Stimulated activated CD8-positive, alpha-beta memory T cell treated with anti-CD3 and anti-CD28 coated beads, Interleukin-15, amount 100 ng/mL, for 1 hour (primary cell): ENCODE results near the gene KIF4A.
"Not testable (repeated sequence)": the region's sequence is repeated elsewhere in the genome, so short reads cannot be mapped to it uniquely, and the experiment has no call there.

Source experiments
- DNase-seq: peaks from one replicate; pipeline ENCODE4 v3.0.0-alpha.2; 2020; ENCODE audit warnings: low read depth

Gene KIF4A

DNA sequence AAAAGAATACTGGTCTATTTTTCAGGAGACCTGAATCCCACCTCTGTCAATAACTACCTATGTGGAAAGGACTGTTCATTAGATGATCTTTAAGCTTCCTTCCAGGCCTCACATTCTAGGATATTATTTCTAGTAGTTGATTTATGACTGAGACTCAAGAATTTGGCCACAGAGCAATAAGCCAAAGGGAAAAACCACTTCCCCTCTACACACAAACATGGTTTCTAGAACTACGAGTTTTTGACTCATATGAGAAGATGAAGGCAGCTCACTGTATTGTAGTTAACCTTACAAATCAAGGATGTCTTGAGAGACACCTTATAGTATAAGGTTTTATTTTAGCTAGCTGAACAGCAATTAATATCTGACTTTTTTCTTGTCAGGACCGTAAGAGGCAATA, 96.3 kb downstream of the KIF4A start:
- no peak for DNase-seq

GRCh38 chrX:70398899-70399298, 109.0 kb downstream of the KIF4A start:
- DNase-seq: no peak

GRCh38 chrX:70400181-70400580, 110.3 kb downstream of the KIF4A start:
- not testable (repeated sequence) for DNase-seq

DNA sequence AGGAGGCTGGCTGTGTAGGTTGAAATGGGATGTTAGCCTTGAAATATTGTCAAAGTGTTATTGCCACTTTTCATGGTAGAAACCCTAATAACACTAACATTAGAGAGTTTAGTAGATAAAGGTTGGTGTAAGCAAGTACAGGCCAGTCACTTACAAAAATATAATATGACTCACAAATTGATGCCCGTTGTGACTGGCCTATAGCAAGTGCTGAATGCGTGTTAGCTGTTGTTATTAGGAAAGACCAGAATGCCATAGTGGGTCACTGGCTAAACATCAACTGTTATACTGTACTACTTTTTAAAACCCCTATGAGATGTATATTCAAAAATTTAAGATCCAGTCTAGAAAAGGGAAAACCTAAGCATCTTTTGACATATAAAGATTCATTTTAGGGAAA, 112.8 kb downstream of the KIF4A start:
- DNase-seq: no peak

- DNase-seq: no peak
These were observed 115.1 kb downstream of the KIF4A start for GRCh38 chrX:70405003-70405402.

- DNase-seq: no peak
These were observed 121.0 kb downstream of the KIF4A start for GRCh38 chrX:70410921-70411320.

GRCh38 chrX:70411475-70411874, 121.6 kb downstream of the KIF4A start:
- no peak for DNase-seq

GRCh38 chrX:70421618-70422017, 131.7 kb downstream of the KIF4A start:
- DNase-seq: no peak

- DNase-seq: no peak
These were observed 133.0 kb downstream of the KIF4A start, which contains the start of gene GDPD2 for GRCh38 chrX:70422851-70423341. Gene GDPD2, plus strand, starts transcription at chrX:70423314. Its CDS starts 1,671 bp downstream, at chrX:70424985.

DNA sequence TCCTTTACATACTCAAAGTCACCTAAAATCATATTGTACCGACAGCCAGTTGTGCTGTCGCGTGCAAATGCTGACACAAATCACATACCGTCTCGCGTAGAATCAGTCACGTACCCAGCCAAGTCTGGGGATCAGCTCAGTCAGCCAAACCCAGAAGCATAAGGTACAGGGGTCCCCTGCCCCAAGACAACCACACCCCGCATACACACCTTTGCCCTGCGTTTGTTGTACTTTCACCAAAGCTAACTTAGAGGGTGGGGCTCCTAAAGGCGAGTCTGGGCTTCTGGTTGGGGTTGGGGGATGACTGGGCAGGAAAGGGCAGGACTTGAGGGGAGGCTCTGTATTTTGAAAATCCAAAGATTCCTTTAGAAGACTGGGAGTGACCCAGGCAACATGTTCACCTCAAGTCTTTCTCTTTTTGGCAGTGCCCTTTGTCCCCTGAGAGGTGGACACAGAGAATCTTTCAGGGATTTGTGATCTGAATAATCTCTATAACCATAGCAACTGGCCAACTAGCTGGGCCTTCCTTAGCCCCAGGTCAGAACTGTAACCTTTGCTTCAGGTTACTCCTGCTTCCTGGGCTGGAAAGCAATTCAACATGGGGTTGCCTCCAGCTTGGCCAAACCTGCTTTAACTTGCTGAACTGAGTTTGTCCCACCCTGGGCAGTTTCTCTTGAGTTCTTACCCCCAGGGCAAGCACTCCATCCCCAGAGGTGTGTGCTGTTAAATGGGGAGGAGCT, 134.2 kb downstream of the KIF4A start:
- DNase-seq: no peak

DNA sequence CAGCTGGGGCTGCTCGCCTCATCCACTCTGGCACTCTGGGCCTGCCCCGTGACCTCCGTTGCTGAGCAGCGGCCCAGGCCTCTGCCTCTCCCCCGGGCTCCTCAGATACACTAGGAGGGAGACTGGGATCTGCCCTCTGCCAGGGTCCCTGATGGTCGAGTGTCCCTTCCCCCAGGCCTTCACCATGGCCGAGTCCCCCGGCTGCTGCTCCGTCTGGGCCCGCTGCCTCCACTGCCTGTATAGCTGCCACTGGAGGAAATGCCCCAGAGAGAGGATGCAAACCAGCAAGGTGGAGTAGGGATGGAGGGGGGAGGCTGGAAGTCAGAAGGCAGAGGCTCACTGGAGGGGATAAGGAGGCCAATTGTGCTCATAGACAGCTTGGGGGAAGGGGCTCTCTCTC, 134.9 kb downstream of the KIF4A start:
- no peak for DNase-seq

GRCh38 chrX:70426286-70427278, 136.7 kb downstream of the KIF4A start:
- no peak for DNase-seq

GRCh38 chrX:70427365-70427764, 137.5 kb downstream of the KIF4A start:
- DNase-seq: no peak

GRCh38 chrX:70429759-70430158, 139.9 kb downstream of the KIF4A start:
- DNase-seq: no peak

DNA sequence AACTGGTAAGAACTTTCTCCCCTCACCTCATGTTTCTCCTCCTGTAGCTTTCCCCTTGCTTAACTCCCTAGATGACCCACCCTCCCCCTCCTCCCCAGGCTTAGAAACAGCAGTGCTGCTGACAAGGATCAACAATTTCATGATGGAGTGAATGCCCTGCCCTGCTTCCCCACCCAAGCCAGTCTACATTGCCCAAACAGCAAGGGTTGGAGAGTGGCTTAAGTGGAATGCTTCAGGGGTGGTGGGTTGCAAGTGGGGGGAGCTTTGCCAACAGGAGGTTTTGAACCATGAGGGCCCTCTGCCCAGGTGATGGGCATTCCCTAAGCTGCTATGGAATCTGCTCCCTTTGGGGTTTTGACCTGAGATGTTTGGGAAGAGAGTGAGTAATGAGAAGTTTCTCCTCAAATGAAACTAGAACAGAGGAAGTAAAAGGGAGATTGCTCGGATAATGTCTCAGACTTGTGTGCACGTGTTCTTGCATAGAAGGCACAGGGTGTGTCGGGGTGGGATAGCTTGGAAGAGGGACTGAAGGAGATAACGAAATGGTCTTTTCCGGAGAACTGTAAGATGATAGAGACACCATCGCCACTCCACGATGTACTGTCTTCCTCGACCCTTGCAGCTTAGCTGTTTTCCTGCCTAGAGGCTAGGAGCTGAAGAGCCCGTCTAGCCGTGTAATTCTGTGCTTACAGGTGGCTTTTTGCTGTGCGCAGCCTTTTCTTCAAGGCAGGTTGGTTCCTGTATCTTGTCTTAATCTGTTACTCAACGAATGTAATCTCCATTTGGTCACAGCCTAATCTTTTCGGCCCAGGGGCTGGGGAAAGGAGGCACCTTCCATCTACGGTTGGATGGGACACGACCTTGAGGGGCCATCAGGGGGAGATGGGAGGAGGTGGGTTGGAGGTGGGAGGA, 143.3 kb downstream of the KIF4A start:
- DNase-seq: no peak

DNA sequence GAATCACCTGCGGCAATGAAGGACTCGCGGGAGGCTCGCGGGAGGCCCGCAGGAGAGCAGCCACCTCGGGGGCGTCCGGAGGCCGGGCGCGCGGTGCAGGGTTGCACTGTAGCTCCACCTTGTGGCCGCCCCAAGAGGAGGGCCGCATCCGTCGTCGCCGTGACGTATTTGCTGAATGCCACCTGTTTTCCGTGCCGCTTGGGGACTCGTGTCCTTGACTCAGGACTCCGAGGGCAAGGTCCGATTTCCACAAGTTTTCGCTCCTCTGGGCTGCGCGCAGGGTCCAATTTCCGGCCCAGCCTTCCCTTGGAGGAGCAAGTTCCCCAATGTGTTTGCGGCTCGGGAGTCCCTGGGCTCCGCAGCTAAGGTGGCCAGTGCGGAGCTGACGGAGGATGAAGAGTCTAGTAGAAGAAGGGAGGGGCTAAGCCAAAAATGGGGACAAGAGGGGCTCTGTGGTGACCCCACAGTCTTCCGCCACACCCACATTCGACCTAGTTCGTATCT, 144.0 kb downstream of the KIF4A start:
- DNase-seq: peak; percentile 51

DNA sequence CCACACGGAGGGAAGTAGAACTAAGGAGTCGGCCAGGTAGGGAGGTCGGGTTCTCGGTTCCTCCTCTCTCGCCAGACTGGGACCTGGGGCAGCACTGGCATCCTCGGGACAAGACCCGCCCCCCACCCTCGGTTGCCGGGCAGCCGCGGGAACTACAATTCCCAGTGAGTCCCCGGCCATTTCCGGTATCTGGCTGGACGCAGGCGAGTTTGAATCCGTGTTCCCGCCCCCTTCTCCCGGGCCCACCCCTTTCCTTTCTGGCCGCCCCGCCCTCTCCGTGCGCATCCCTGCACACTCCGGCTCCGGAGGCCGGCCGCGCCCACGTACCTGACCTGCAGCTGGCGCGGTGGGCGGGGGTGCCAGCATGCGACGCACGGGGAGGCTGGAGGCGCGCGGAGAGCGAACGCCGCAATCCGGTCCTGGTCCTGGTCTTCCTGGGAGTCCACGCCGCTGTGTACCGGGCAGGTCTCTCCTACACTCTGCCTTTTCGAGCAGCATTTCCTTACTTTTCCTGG, 144.5 kb downstream of the KIF4A start:
- peak; percentile 27 for DNase-seq

DNA sequence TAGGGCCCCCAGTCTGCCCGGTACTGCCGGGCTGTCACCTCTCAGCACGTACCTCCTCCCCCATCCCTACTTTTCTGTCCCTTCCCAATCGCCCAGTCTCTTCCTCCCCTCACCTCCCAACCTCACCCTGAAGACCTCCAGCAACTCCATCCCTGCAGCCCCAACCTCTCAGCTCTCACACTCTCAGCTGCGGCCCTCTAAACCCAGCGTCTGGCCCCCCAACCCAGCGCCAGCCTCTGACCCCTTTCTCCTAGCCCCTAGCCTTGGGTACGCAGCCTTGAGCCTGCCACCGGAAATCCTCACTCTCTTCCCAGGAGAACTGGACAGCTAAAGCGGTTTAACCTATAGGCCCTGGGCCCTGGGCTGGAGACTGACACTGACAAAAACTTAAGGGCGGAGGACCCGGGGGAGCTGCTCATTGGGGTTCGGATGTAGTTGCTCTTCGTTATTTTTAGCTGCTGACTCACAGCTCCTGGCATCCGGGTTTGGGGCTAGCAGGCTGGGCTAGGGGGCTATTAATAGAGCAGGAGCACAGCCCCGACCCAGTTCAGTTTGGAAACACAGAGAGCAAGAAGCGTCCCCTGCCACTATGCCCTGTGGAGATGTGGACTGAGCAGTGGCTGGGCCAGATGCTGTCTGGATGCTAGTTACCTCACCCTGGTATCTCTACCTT, 145.1 kb downstream of the KIF4A start:
- DNase-seq: no peak

DNA sequence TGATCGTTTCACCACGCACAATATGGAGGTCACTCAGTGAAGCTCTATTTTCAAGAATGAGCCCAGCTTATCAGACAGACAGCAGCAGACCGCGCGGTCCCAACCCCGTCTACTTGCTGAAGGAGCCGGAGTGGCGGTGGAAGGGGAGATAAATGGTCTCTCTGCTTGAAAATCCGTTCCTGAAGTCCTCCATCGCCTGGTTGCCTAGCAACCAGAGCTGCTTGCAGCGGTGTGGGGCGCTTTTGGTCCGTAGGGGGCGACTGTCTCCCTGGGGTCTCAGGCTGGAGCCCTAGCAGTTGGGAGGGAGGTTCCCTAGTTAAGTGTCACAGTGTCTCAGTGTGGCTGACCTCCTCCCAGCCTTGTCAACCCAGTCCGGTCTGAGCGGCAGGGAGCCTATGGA, 146.4 kb downstream of the KIF4A start:
- DNase-seq: no peak

DNA sequence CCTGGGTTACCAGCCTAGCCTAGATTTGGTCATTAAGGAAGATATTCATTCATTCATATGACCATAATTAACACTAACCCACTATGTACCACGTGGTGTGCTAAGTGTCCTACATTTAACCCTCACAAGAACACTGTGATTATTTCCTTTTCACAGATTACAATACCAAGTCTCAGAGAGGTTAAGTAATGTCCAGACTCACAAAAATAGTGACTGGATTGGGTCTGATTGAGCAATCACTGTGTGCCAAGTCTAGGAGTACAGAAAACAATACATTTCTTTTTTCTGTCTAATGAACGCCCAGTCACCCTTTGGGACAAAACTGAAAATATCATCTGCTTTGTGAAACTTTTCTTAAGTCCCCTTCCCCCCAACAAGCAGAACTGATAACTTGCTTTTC, 147.1 kb downstream of the KIF4A start:
- DNase-seq: no peak
